Right lung (tissue), 5 donors: ENCODE results near the gene TRPM3. TPM values are rescaled to one million over a fixed set of nuclear protein-coding genes. Genes with fewer than 3 reads are reported as not detected.

Source experiments
- DNase-seq, 2 donors: peaks; one replicate each; pipeline ENCODE4 v3.0.0-alpha.2; 2013
- polyA plus RNA-seq, 5 donors: library from polyadenylated mRNA; unstranded; fragments of 120-200 nt; gene quantifications; one replicate each; pipeline versions ENCODE4 v1.2.1 to v1.2.3, GENCODE V29; 2013; ENCODE audit warnings: inconsistent platforms in 1 of 5, low replicate concordance in 1 of 5; ENCODE audit not compliant: insufficient read length in 5 of 5, insufficient read depth in 1 of 5

Gene TRPM3
- polyA plus RNA-seq, 5 donors: 0.45 to 1.7 (median 1.1) TPM

GRCh38 chr9:70486127-70486526, 635.3 kb downstream of the TRPM3 start:
- DNase-seq: no peak

- DNase-seq: no peak
Observed at GRCh38 chr9:70485273-70485858, 636.1 kb downstream of the TRPM3 start.

GRCh38 chr9:70484232-70485130, 636.9 kb downstream of the TRPM3 start:
- no peak for DNase-seq

GRCh38 chr9:70481471-70481870, 640.0 kb downstream of the TRPM3 start:
- DNase-seq: no peak

GRCh38 chr9:70480405-70480980, 640.9 kb downstream of the TRPM3 start:
- peak; percentile 65 to 75 for DNase-seq

- DNase-seq: no peak
Observed at GRCh38 chr9:70479880-70480291, 641.5 kb downstream of the TRPM3 start.
